RKO (cell line): ENCODE data around the gene YEATS4.

ENCODE experiments used
- DNase-seq: peaks from one replicate; pipeline ENCODE4 v3.0.0-alpha.2; 2016; ENCODE audit warnings: low spot score

Gene YEATS4

GRCh38 chr12:69392179-69392928 lies 32.8 kb downstream of the YEATS4 start:
- DNase-seq, result peak; percentile 31

- DNase-seq, result no peak
These were observed 36.5 kb downstream of the YEATS4 start for GRCh38 chr12:69396041-69396440.

GRCh38 chr12:69396963-69397362 lies 37.4 kb downstream of the YEATS4 start:
- no peak for DNase-seq

GRCh38 chr12:69397978-69398377 lies 38.4 kb downstream of the YEATS4 start:
- no peak for DNase-seq

- DNase-seq, result no peak
These were observed 42.4 kb downstream of the YEATS4 start for GRCh38 chr12:69401940-69402339.

GRCh38 chr12:69404851-69405565 lies 45.5 kb downstream of the YEATS4 start:
- no peak for DNase-seq

- DNase-seq, result peak; percentile 95
These were observed 46.0 kb downstream of the YEATS4 start for GRCh38 chr12:69405566-69405865.

- no peak for DNase-seq
These were observed 46.7 kb downstream of the YEATS4 start for GRCh38 chr12:69406217-69406616.

- DNase-seq, result no peak
These were observed 51.0 kb downstream of the YEATS4 start for GRCh38 chr12:69410571-69410970.

GRCh38 chr12:69412655-69413054 lies 53.1 kb downstream of the YEATS4 start:
- DNase-seq, result no peak

GRCh38 chr12:69415471-69416275 lies 56.1 kb downstream of the YEATS4 start:
- peak; percentile 71 for DNase-seq

GRCh38 chr12:69417231-69417630 lies 57.7 kb downstream of the YEATS4 start:
- DNase-seq, result no peak

- DNase-seq, result no peak
These were observed 58.2 kb downstream of the YEATS4 start for GRCh38 chr12:69417741-69418167.

GRCh38 chr12:69419701-69420100 lies 60.2 kb downstream of the YEATS4 start:
- DNase-seq, result no peak

GRCh38 chr12:69421548-69421947 lies 62.0 kb downstream of the YEATS4 start:
- no peak for DNase-seq

GRCh38 chr12:69423037-69423905 lies 63.7 kb downstream of the YEATS4 start:
- no peak for DNase-seq

- DNase-seq, result no peak
These were observed 65.9 kb downstream of the YEATS4 start for GRCh38 chr12:69425417-69425816.

- DNase-seq, result no peak
These were observed 69.0 kb downstream of the YEATS4 start for GRCh38 chr12:69428351-69429073.

GRCh38 chr12:69430942-69431590 lies 71.5 kb downstream of the YEATS4 start:
- no peak for DNase-seq

- DNase-seq, result no peak
These were observed 72.2 kb downstream of the YEATS4 start for GRCh38 chr12:69431591-69432222.
